HPDE6-E6E7 (cell line): ENCODE results near the gene PRPF19.

Experiments used
- DNase-seq: peaks from one replicate; pipeline ENCODE4 v3.0.0; 2011; ENCODE audit warnings: missing footprints; ENCODE audit errors: extremely low spot score

PRPF19 gene

GRCh38 chr11:60841797-60842667 lies 64.4 kb downstream of the PRPF19 start, which contains the start of gene CCDC86:
CCDC86 (plus strand) TSS chr11:60842113; CDS start chr11:60842125, 12 bp downstream.
- peak; percentile 100 for DNase-seq
